Measurements from ENCODE around the gene FOXE1.

The FOXE1 gene

GRCh38 chr9:97880336-97880735, 27.3 kb downstream of the FOXE1 start:
- no peak for TF ChIP-seq EZH2 (optimal IDR thresholded peaks at IDR 0.05; ENCODE audit: low read depth, low read length)
- TF ChIP-seq CTCF (IDR thresholded peaks at IDR 0.05; ENCODE audit: low read length) = no peak
- TF ChIP-seq EZH2phosphoT487 (IDR thresholded peaks at IDR 0.05; ENCODE audit: low read length) = no peak
- Histone ChIP-seq H3K79me2 (ENCODE audit: low read length) (no peaks in the 10 kb centered on the region), H3K4me1 (ENCODE audit: low read length) (no peaks in the 10 kb centered on the region), H3K4me3 (ENCODE audit: low read length) (no peak overlapping the region), H3K27me3 (replicated peaks; ENCODE audit: insufficient read depth, low read length) (no peaks in the 10 kb centered on the region), H3K36me3 (replicated peaks; ENCODE audit: insufficient read depth, low read length) (no peaks in the 10 kb centered on the region), H4K20me1 (ENCODE audit: insufficient read depth, low read length) (no peaks in the 10 kb centered on the region), H3F3A (ENCODE audit: insufficient read depth, low read length) (no peaks in the 10 kb centered on the region), H3K4me2 (ENCODE audit: low read depth, low read length) (no peak overlapping the region), H2AFZ (ENCODE audit: low read length) (no peak overlapping the region), H3K9ac (ENCODE audit: low read length) (no peak overlapping the region), H3K9me2 (replicated peaks; ENCODE audit: insufficient read depth, low read length) (no peaks in the 10 kb centered on the region), H3K9me3 (replicated peaks; ENCODE audit: insufficient read depth, low read length) (no peaks in the 10 kb centered on the region), H3K27ac (ENCODE audit: low read length) (no peak overlapping the region)
- DNase-seq = no peak

GRCh38 chr9:97889941-97890887, 37.2 kb downstream of the FOXE1 start:
- Histone ChIP-seq H3K9me3 (replicated peaks; ENCODE audit: insufficient read depth, low read length) (no peaks in the 10 kb centered on the region), H4K20me1 (ENCODE audit: insufficient read depth, low read length) (no peaks in the 10 kb centered on the region), H3K79me2 (ENCODE audit: low read length) (no peaks in the 10 kb centered on the region), H3K27ac (ENCODE audit: low read length) (no peak overlapping the region), H3K4me1 (ENCODE audit: low read length) (no peaks in the 10 kb centered on the region), H3K27me3 (replicated peaks; ENCODE audit: insufficient read depth, low read length) (no peaks in the 10 kb centered on the region), H3K36me3 (replicated peaks; ENCODE audit: insufficient read depth, low read length) (no peaks in the 10 kb centered on the region), H3K4me2 (ENCODE audit: low read depth, low read length) (no peak overlapping the region), H3K9ac (ENCODE audit: low read length) (no peak overlapping the region), H3F3A (ENCODE audit: insufficient read depth, low read length) (no peaks in the 10 kb centered on the region), H2AFZ (ENCODE audit: low read length) (peak overlapping the region; percentile 2; the same call in 1 of the 2 replicates), H3K4me3 (ENCODE audit: low read length) (no peak overlapping the region), H3K9me2 (replicated peaks; ENCODE audit: insufficient read depth, low read length) (no peaks in the 10 kb centered on the region)
- DNase-seq = peak; percentile 42
- TF ChIP-seq EZH2 (optimal IDR thresholded peaks at IDR 0.05; ENCODE audit: low read depth, low read length) (no peak), CTCF (IDR thresholded peaks at IDR 0.05; ENCODE audit: low read length) (peak; percentile 92)

GRCh38 chr9:97891736-97892135, 38.7 kb downstream of the FOXE1 start:
- H3K4me3 ChIP-seq (ENCODE audit: low read length) = no peak overlapping the region
- no peak overlapping the region for H2AFZ ChIP-seq (ENCODE audit: low read length)
- no peaks in the 10 kb centered on the region for H3K79me2 ChIP-seq (ENCODE audit: low read length)
- H3K36me3 ChIP-seq (replicated peaks; ENCODE audit: insufficient read depth, low read length) = no peaks in the 10 kb centered on the region
- H3F3A ChIP-seq (ENCODE audit: insufficient read depth, low read length) = no peaks in the 10 kb centered on the region
- no peaks in the 10 kb centered on the region for H3K9me3 ChIP-seq (replicated peaks; ENCODE audit: insufficient read depth, low read length)
- DNase-seq = no peak
- H3K4me1 ChIP-seq (ENCODE audit: low read length) = no peaks in the 10 kb centered on the region
- H3K9me2 ChIP-seq (replicated peaks; ENCODE audit: insufficient read depth, low read length) = no peaks in the 10 kb centered on the region
- no peak overlapping the region for H3K27ac ChIP-seq (ENCODE audit: low read length)
- H4K20me1 ChIP-seq (ENCODE audit: insufficient read depth, low read length) = no peaks in the 10 kb centered on the region
- no peak overlapping the region for H3K4me2 ChIP-seq (ENCODE audit: low read depth, low read length)
- no peak for TF ChIP-seq EZH2phosphoT487 (IDR thresholded peaks at IDR 0.05; ENCODE audit: low read length)
- no peak for TF ChIP-seq EZH2 (optimal IDR thresholded peaks at IDR 0.05; ENCODE audit: low read depth, low read length)
- TF ChIP-seq CTCF (IDR thresholded peaks at IDR 0.05; ENCODE audit: low read length) = no peak
- no peak overlapping the region for H3K9ac ChIP-seq (ENCODE audit: low read length)
- H3K27me3 ChIP-seq (replicated peaks; ENCODE audit: insufficient read depth, low read length) = no peaks in the 10 kb centered on the region

Data from MM.1S (cell line).